GM23338 (cell line): ENCODE data around the gene CDH4. TPM values are rescaled to one million over a fixed set of nuclear protein-coding genes. Genes with fewer than 3 reads are reported as not detected.

ENCODE experiments used
- ATAC-seq: fragments of 200-7000 bp; cut with Tn5 transposase; 3 replicates; pipeline ENCODE4 v1.9.1; 2020
- DNase-seq: peaks from one replicate; pipeline ENCODE4 v3.0.0-alpha.2; 2015; ENCODE audit warnings: low spot score
- H2AFZ ChIP-seq: fragments of 200-600 bp; sonication (generic); 2 replicates; pipeline ENCODE4 v1.8.0; 2016; ENCODE audit warnings: antibody characterized with exemption, mild to moderate bottlenecking, moderate library complexity
- H3F3A ChIP-seq: fragments of 200-600 bp; sonication (generic); replicated peaks from 2 replicates; pipeline ENCODE4 v1.8.0; 2017; ENCODE audit warnings: antibody characterized with exemption, mixed run types, low read depth
- H3K27ac ChIP-seq: fragments of 200-600 bp; sonication (generic); 2 replicates; pipeline ENCODE4 v1.6.1; 2016; ENCODE audit warnings: low read depth
- H3K27me3 ChIP-seq: fragments of 200-600 bp; sonication (generic); 2 replicates; pipeline ENCODE4 v1.8.0; 2016; ENCODE audit warnings: mild to moderate bottlenecking, mixed run types, moderate library complexity; ENCODE audit not compliant: insufficient read depth
- H3K36me3 ChIP-seq: fragments of 200-600 bp; sonication (generic); 2 replicates; pipeline ENCODE4 v1.8.0; 2016; ENCODE audit warnings: mild to moderate bottlenecking; ENCODE audit not compliant: insufficient read depth
- H3K4me1 ChIP-seq: fragments of 200-600 bp; sonication (generic); 2 replicates; pipeline ENCODE4 v1.8.0; 2016; ENCODE audit warnings: mild to moderate bottlenecking, moderate library complexity; ENCODE audit not compliant: insufficient read depth
- H3K4me2 ChIP-seq: fragments of 200-600 bp; sonication (generic); 2 replicates; pipeline ENCODE4 v1.7.1; 2017; ENCODE audit warnings: mixed run types
- H3K4me3 ChIP-seq: fragments of 200-600 bp; sonication (generic); 2 replicates; pipeline ENCODE4 v1.6.1; 2016; ENCODE audit warnings: mixed run types
- H3K79me2 ChIP-seq: fragments of 200-600 bp; sonication (generic); replicated peaks from 2 replicates; pipeline ENCODE4 v1.8.0; 2017; ENCODE audit warnings: mild to moderate bottlenecking; ENCODE audit not compliant: insufficient read depth
- H3K9me2 ChIP-seq: fragments of 200-600 bp; sonication (generic); 2 replicates; pipeline ENCODE4 v1.8.0; 2017; ENCODE audit not compliant: insufficient read depth
- H4K20me1 ChIP-seq: fragments of 200-600 bp; sonication (generic); replicated peaks from 2 replicates; pipeline ENCODE4 v1.8.0; 2017; ENCODE audit warnings: mild to moderate bottlenecking; ENCODE audit not compliant: insufficient read depth
- H3K27ac Mint-ChIP-seq: 2 replicates; pipeline ENCODE4 v1.8.0; 2020; ENCODE audit warnings: inconsistent platforms, mild to moderate bottlenecking, moderate library complexity, mixed read lengths
- H3K27me3 Mint-ChIP-seq: 3 replicates; pipeline ENCODE4 v1.8.0; 2022; ENCODE audit warnings: low read depth, mild to moderate bottlenecking, moderate library complexity, mixed read lengths, inconsistent platforms; ENCODE audit not compliant: insufficient read depth, poor library complexity
- H3K36me3 Mint-ChIP-seq: 3 replicates; pipeline ENCODE4 v1.8.0; 2021; ENCODE audit warnings: low read depth, mild to moderate bottlenecking, inconsistent platforms, moderate library complexity, mixed read lengths
- H3K4me1 Mint-ChIP-seq: 3 replicates; pipeline ENCODE4 v1.8.0; 2020; ENCODE audit warnings: mild to moderate bottlenecking, inconsistent platforms, mixed read lengths
- H3K4me3 Mint-ChIP-seq: 3 replicates; pipeline ENCODE4 v1.8.0; 2021; ENCODE audit warnings: moderate library complexity, mild to moderate bottlenecking, inconsistent platforms, mixed read lengths
- H3K9me3 Mint-ChIP-seq: 3 replicates; pipeline ENCODE4 v1.8.0; 2020; ENCODE audit warnings: moderate library complexity, mild to moderate bottlenecking, inconsistent platforms, mixed read lengths
- CREB1 ChIP-seq: fragments of 250-450 bp; sonication (Bioruptor Pico); IDR thresholded peaks from 2 replicates; pipeline ENCODE4 v1.5.0; 2020; ENCODE audit warnings: low read depth, mild to moderate bottlenecking, moderate library complexity
- EZH2 ChIP-seq: fragments of 200-600 bp; sonication (generic); IDR thresholded peaks from one replicate; pipeline ENCODE4 v1.8.0; 2017; ENCODE audit warnings: antibody characterized with exemption, mild to moderate bottlenecking, low read depth; ENCODE audit not compliant: unreplicated experiment
- EZH2phosphoT487 ChIP-seq: fragments of 200-600 bp; sonication (generic); IDR thresholded peaks from one replicate; pipeline ENCODE4 v1.8.1; 2018; ENCODE audit warnings: antibody characterized with exemption; ENCODE audit not compliant: unreplicated experiment
- JUNB ChIP-seq: IDR thresholded peaks from one replicate; pipeline ENCODE4 v1.6.1; 2016; ENCODE audit warnings: antibody characterized with exemption; ENCODE audit not compliant: unreplicated experiment
- NANOG ChIP-seq: IDR thresholded peaks from 2 replicates; pipeline ENCODE4 v1.6.1; 2016; ENCODE audit warnings: antibody characterized with exemption, borderline replicate concordance
- POLR2AphosphoS5 ChIP-seq: IDR thresholded peaks from 2 replicates; pipeline ENCODE4 v1.6.1; 2016; ENCODE audit warnings: antibody characterized with exemption, low read depth
- REST ChIP-seq: IDR thresholded peaks from one replicate; pipeline ENCODE4 v1.6.1; 2018; ENCODE audit warnings: antibody characterized with exemption; ENCODE audit not compliant: unreplicated experiment
- STAT1 ChIP-seq: IDR thresholded peaks from one replicate; pipeline ENCODE4 v1.6.1; 2016; ENCODE audit warnings: antibody characterized with exemption; ENCODE audit not compliant: unreplicated experiment
- ZNF114 ChIP-seq: fragments of 250-450 bp; sonication (Bioruptor Pico); IDR thresholded peaks from 2 replicates; pipeline ENCODE4 v1.5.0; 2020; ENCODE audit warnings: mild to moderate bottlenecking, moderate library complexity
- ZNF331 ChIP-seq: fragments of 250-450 bp; sonication (Bioruptor Pico); IDR thresholded peaks from 2 replicates; pipeline ENCODE4 v1.5.0; 2020; ENCODE audit warnings: low read depth, mild to moderate bottlenecking, moderate library complexity
- polyA plus RNA-seq: library from polyadenylated mRNA; unstranded; fragments of >200 nt; fragmentation: Nextera tagmentation; extraction: Ambion mirVana; gene quantifications from 2 replicates; pipeline ENCODE4 v1.2.1, GENCODE V29; 2016
- total RNA-seq: library from RNA; depleted of rRNA; stranded (reverse); fragments of >200 nt; shearing (Covaris generic); gene quantifications from 2 replicates; pipeline ENCODE4 v1.2.3, GENCODE V29; 2014
- TF ChIP-seq, protein P1 (sequence below): fragments of 250-450 bp; sonication (Bioruptor Pico); IDR thresholded peaks from 2 replicates; pipeline ENCODE4 v1.5.0; 2020; ENCODE audit warnings: mild to moderate bottlenecking, moderate library complexity
- TF ChIP-seq, protein P2 (sequence below): IDR thresholded peaks from 2 replicates; pipeline ENCODE4 v1.6.1; 2016; ENCODE audit warnings: antibody characterized with exemption
- TF ChIP-seq, protein P3 (sequence below), 2 experiments: fragments of 200-600 bp in 1 of 2; sonication (generic) in 1 of 2; conservative IDR thresholded peaks; 2 replicates each; pipeline versions ENCODE4 v1.5.1 to v1.6.1; 2016 to 2017; ENCODE audit warnings: antibody characterized with exemption in 2 of 2, low read depth in 2 of 2, mild to moderate bottlenecking in 2 of 2, moderate library complexity in 1 of 2

Gene CDH4
- total and polyA plus RNA-seq, 2 experiments from 2014 or later: 1.2 to 4.2 TPM

GRCh38 chr20:61322151-61322865 lies 70.2 kb downstream of the CDH4 start:
- Histone ChIP-seq H3K9me2 (no peaks in the 10 kb centered on the region), H4K20me1 (no peaks in the 10 kb centered on the region; the same call in 1 of the 2 replicates), H3K36me3 (no peaks in the 10 kb centered on the region), H3K27ac (no peak overlapping the region), H3K4me2 (no peak overlapping the region), H3F3A (no peaks in the 10 kb centered on the region), H3K4me3 (no peak overlapping the region), H3K27me3 (peaks cover 4% of the 10 kb centered on the region; the same call in 1 of the 2 replicates), H3K79me2 (no peaks in the 10 kb centered on the region), H3K4me1 (no peaks in the 10 kb centered on the region), H2AFZ (no peak overlapping the region)
- TF ChIP-seq CREB1 (CRISPR knock-in tag): no peak
- no peak for TF ChIP-seq JUNB
- no peak for TF ChIP-seq NANOG
- TF ChIP-seq REST: no peak
- TF ChIP-seq, protein P1, sequence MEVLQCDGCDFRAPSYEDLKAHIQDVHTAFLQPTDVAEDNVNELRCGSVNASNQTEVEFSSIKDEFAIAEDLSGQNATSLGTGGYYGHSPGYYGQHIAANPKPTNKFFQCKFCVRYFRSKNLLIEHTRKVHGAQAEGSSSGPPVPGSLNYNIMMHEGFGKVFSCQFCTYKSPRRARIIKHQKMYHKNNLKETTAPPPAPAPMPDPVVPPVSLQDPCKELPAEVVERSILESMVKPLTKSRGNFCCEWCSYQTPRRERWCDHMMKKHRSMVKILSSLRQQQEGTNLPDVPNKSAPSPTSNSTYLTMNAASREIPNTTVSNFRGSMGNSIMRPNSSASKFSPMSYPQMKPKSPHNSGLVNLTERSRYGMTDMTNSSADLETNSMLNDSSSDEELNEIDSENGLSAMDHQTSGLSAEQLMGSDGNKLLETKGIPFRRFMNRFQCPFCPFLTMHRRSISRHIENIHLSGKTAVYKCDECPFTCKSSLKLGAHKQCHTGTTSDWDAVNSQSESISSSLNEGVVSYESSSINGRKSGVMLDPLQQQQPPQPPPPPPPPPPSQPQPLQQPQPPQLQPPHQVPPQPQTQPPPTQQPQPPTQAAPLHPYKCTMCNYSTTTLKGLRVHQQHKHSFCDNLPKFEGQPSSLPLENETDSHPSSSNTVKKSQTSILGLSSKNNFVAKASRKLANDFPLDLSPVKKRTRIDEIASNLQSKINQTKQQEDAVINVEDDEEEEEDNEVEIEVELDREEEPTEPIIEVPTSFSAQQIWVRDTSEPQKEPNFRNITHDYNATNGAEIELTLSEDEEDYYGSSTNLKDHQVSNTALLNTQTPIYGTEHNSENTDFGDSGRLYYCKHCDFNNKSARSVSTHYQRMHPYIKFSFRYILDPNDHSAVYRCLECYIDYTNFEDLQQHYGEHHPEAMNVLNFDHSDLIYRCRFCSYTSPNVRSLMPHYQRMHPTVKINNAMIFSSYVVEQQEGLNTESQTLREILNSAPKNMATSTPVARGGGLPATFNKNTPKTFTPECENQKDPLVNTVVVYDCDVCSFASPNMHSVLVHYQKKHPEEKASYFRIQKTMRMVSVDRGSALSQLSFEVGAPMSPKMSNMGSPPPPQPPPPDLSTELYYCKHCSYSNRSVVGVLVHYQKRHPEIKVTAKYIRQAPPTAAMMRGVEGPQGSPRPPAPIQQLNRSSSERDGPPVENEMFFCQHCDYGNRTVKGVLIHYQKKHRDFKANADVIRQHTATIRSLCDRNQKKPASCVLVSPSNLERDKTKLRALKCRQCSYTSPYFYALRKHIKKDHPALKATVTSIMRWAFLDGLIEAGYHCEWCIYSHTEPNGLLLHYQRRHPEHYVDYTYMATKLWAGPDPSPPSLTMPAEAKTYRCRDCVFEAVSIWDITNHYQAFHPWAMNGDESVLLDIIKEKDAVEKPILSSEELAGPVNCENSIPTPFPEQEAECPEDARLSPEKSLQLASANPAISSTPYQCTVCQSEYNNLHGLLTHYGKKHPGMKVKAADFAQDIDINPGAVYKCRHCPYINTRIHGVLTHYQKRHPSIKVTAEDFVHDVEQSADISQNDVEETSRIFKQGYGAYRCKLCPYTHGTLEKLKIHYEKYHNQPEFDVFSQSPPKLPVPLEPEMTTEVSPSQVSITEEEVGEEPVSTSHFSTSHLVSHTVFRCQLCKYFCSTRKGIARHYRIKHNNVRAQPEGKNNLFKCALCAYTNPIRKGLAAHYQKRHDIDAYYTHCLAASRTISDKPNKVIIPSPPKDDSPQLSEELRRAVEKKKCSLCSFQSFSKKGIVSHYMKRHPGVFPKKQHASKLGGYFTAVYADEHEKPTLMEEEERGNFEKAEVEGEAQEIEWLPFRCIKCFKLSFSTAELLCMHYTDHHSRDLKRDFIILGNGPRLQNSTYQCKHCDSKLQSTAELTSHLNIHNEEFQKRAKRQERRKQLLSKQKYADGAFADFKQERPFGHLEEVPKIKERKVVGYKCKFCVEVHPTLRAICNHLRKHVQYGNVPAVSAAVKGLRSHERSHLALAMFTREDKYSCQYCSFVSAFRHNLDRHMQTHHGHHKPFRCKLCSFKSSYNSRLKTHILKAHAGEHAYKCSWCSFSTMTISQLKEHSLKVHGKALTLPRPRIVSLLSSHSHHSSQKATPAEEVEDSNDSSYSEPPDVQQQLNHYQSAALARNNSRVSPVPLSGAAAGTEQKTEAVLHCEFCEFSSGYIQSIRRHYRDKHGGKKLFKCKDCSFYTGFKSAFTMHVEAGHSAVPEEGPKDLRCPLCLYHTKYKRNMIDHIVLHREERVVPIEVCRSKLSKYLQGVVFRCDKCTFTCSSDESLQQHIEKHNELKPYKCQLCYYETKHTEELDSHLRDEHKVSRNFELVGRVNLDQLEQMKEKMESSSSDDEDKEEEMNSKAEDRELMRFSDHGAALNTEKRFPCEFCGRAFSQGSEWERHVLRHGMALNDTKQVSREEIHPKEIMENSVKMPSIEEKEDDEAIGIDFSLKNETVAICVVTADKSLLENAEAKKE (CRISPR knock-in tag): no peak
- TF ChIP-seq STAT1: no peak
- no peak for TF ChIP-seq ZNF331
- no peak for TF ChIP-seq EZH2
- TF ChIP-seq POLR2AphosphoS5: no peak
- TF ChIP-seq EZH2phosphoT487: no peak
- TF ChIP-seq ZNF114 (CRISPR knock-in tag): no peak
- TF ChIP-seq, protein P2, sequence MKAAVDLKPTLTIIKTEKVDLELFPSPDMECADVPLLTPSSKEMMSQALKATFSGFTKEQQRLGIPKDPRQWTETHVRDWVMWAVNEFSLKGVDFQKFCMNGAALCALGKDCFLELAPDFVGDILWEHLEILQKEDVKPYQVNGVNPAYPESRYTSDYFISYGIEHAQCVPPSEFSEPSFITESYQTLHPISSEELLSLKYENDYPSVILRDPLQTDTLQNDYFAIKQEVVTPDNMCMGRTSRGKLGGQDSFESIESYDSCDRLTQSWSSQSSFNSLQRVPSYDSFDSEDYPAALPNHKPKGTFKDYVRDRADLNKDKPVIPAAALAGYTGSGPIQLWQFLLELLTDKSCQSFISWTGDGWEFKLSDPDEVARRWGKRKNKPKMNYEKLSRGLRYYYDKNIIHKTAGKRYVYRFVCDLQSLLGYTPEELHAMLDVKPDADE: no peak
- TF ChIP-seq, protein P3, sequence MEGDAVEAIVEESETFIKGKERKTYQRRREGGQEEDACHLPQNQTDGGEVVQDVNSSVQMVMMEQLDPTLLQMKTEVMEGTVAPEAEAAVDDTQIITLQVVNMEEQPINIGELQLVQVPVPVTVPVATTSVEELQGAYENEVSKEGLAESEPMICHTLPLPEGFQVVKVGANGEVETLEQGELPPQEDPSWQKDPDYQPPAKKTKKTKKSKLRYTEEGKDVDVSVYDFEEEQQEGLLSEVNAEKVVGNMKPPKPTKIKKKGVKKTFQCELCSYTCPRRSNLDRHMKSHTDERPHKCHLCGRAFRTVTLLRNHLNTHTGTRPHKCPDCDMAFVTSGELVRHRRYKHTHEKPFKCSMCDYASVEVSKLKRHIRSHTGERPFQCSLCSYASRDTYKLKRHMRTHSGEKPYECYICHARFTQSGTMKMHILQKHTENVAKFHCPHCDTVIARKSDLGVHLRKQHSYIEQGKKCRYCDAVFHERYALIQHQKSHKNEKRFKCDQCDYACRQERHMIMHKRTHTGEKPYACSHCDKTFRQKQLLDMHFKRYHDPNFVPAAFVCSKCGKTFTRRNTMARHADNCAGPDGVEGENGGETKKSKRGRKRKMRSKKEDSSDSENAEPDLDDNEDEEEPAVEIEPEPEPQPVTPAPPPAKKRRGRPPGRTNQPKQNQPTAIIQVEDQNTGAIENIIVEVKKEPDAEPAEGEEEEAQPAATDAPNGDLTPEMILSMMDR (conservative IDR thresholded peaks at IDR 0.05; ENCODE audit: low read depth in 2 of 2): no peak
- Mint-ChIP-seq H3K36me3 (no peaks in the 10 kb centered on the region), H3K27me3 (peaks cover 4% of the 10 kb centered on the region), H3K9me3 (no peaks in the 10 kb centered on the region), H3K27ac (no peak overlapping the region), H3K4me3 (no peak overlapping the region), H3K4me1 (peaks cover 7% of the 10 kb centered on the region)
- ATAC-seq: no peak
- DNase-seq: no peak
